ENCODE data around the gene CKLF. TPM values are rescaled to one million over a fixed set of nuclear protein-coding genes. Genes with fewer than 3 reads are reported as not detected.

The CKLF gene
- total RNA-seq, 4 donors from 2014 or later: 30.5 to 94.3 (median 42.2) TPM

- TF ChIP-seq CTCF (IDR thresholded peaks at IDR 0.05; ENCODE audit: low read depth): no peak
Observed at GRCh38 chr16:66515596-66516508, 36.5 kb upstream of the CKLF start.

DNA sequence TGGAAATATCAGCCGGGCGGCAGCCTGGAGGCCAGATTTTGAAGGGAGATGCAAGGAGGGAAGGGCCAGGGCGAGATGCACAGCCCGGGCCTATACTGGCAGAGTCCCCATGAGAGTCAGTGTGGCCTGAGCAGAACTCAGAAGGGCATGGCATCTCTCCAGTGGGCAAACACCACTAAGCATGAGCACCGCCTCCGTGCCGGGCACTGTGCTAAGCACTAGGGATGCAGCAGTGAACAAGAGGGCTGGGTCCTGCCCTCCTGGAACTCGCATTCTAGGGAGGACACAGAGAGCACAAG is 35.9 kb upstream of the CKLF start:
- TF ChIP-seq CTCF (IDR thresholded peaks at IDR 0.05; ENCODE audit: low read depth): no peak

DNA sequence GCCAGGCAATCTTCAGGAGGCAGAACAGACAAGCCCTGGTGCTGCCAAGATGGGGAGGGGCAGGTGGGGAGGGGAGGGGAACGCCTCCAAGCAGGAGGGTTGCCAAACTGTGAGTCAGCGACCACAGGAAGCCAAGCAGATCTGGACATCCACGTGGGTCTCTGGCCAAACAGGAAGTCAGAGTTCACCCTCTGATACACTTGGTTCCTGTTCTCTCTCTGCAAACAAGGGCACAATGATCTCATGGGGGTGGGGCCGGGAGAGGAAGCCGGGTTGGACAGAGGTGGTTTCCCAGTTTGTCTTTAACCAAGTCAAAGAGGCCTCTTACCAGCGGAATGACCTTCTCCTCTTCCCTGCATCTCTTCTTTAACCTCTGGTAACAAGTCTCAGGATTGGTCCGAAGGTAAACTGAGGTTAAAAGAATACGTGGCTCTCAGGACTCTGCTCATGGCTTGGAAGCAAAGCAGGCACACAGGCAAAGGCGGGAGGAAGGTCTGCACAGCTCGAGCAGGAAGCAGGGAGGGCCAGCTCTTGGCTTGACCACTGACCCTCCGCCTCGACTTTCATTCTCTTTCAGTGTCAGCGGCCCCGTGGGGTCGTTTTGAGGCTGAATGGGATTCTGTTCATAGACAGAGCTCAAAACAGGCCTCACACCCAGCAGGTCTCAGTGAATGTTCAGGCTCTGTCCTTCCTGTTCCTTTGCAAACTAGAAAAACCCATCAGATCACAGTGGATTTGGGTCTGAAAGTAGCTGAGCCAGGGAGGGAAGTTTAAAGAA is 35.4 kb upstream of the CKLF start:
- TF ChIP-seq CTCF (IDR thresholded peaks at IDR 0.05; ENCODE audit: low read depth): no peak

GRCh38 chr16:66517586-66518263 is 34.7 kb upstream of the CKLF start:
- TF ChIP-seq CTCF (IDR thresholded peaks at IDR 0.05; ENCODE audit: low read depth): no peak

- no peak for TF ChIP-seq CTCF (IDR thresholded peaks at IDR 0.05; ENCODE audit: low read depth)
Observed at GRCh38 chr16:66519482-66520373, 32.6 kb upstream of the CKLF start.

- no peak for TF ChIP-seq CTCF (IDR thresholded peaks at IDR 0.05; ENCODE audit: low read depth)
Observed at GRCh38 chr16:66520406-66521170, 31.8 kb upstream of the CKLF start.

Measured in subcutaneous adipose tissue (tissue), 4 donors.